Right atrium auricular region (tissue), 2 donors: Measurements from ENCODE around the gene MMP21. TPM values are rescaled to one million over a fixed set of nuclear protein-coding genes. Genes with fewer than 3 reads are reported as not detected.

Source experiments
- DNase-seq: peaks from one replicate; pipeline ENCODE4 v3.0.0-alpha.2; 2019; ENCODE audit warnings: low spot score
- H3K27ac ChIP-seq, 2 donors: fragments of 200-600 bp; sonication (generic); 1 replicate in 1 of 2; 2 replicates in 1 of 2; pipeline ENCODE4 v1.5.1; 2016 to 2019
- H3K27me3 ChIP-seq, 2 donors: fragments of 200-600 bp; sonication (generic); one replicate each; pipeline versions ENCODE4 v1.5.1 to v1.6.0; 2017 to 2019
- H3K36me3 ChIP-seq: fragments of 200-600 bp; sonication (generic); one replicate; pipeline ENCODE4 v1.5.1; 2016
- H3K4me1 ChIP-seq, 2 donors: fragments of 200-600 bp; sonication (generic); one replicate each; pipeline versions ENCODE4 v1.5.1 to v1.6.0; 2017 to 2019
- H3K4me3 ChIP-seq, 2 donors: fragments of 200-600 bp; sonication (generic); 1 replicate in 1 of 2; 2 replicates in 1 of 2; pipeline ENCODE4 v1.5.1; 2017 to 2019; ENCODE audit warnings: mild to moderate bottlenecking in 1 of 2, moderate library complexity in 1 of 2
- H3K9me3 ChIP-seq, 2 donors: fragments of 200-600 bp; sonication (generic); one replicate each; pipeline ENCODE4 v1.5.1; 2019
- total RNA-seq, 2 donors: library from RNA; depleted of rRNA; stranded (reverse); fragments of >200 nt; gene quantifications; one replicate each; pipeline ENCODE4 v1.1.0, GENCODE V29; 2016
- TF ChIP-seq, protein P1 (sequence below), 2 donors: fragments of 200-600 bp; sonication (generic); IDR thresholded peaks; one replicate each; pipeline ENCODE4 v1.5.1; 2019; ENCODE audit warnings: antibody characterized with exemption in 2 of 2

The MMP21 gene
- total RNA-seq, 2 donors from 2014 or later, result 0.28 to 0.67 TPM

DNA sequence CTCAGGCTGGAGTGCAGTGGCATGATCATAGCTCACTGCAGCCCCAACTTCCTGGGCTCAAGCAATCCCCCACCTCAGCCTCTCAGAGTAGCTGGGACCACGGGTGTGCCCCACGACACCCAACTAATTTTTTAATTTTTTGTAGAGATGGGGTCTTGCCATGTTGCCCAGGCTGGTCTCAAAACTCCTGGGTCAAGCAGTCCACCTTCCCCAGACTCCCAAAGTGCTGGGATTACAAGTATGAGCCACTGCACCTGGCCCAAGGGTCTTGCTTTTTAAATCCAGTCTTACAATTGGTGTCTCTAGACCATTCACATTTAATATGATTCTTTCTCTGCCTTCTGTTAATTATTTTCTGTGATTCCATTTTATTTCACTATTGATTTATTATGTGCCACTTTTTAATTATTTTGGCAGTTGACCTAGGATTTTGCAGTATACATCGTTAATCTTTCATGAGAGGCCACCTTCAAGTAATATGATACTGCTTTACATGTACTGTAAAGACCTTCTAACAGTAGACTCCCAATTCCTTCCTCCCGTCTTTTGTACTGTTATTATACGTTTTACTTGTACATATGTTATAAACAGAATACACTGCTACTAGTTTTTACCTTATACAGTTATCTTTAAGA is 18.7 kb downstream of the MMP21 start:
- Histone ChIP-seq H3K27me3 (no peaks in the 10 kb centered on the region), H3K4me3 (no peak overlapping the region), H3K36me3 (peaks cover 77% of the 10 kb centered on the region), H3K4me1 (no peaks in the 10 kb centered on the region), H3K9me3 (no peaks in the 10 kb centered on the region), H3K27ac (no peak overlapping the region)
- DNase-seq, result no peak
- TF ChIP-seq, protein P1, sequence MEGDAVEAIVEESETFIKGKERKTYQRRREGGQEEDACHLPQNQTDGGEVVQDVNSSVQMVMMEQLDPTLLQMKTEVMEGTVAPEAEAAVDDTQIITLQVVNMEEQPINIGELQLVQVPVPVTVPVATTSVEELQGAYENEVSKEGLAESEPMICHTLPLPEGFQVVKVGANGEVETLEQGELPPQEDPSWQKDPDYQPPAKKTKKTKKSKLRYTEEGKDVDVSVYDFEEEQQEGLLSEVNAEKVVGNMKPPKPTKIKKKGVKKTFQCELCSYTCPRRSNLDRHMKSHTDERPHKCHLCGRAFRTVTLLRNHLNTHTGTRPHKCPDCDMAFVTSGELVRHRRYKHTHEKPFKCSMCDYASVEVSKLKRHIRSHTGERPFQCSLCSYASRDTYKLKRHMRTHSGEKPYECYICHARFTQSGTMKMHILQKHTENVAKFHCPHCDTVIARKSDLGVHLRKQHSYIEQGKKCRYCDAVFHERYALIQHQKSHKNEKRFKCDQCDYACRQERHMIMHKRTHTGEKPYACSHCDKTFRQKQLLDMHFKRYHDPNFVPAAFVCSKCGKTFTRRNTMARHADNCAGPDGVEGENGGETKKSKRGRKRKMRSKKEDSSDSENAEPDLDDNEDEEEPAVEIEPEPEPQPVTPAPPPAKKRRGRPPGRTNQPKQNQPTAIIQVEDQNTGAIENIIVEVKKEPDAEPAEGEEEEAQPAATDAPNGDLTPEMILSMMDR (IDR thresholded peaks at IDR 0.05), result no peak

DNA sequence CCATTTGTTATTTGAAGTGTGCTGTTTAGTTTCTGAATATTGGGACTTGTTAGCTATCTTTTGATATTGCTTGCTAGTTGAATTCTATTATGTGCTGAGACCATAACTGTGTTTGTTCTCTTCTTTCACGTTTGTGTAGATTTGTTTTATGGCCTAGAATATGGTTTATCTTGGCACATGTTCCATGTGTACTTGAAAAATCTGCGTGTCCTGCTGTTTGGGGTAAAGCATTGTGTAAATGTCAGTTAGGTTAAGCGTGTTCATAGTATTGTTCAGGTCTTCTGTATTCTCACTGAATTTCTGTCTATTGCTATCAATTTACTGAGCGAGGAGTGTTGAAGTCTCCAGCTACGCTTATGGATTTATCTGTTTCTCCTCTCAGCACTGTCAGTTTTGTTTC is 19.4 kb downstream of the MMP21 start:
- Histone ChIP-seq H3K4me1 (no peaks in the 10 kb centered on the region), H3K36me3 (peaks cover 81% of the 10 kb centered on the region), H3K4me3 (no peak overlapping the region), H3K9me3 (no peaks in the 10 kb centered on the region), H3K27ac (no peak overlapping the region), H3K27me3 (no peaks in the 10 kb centered on the region)
- no peak for DNase-seq
- TF ChIP-seq, protein P1 (IDR thresholded peaks at IDR 0.05), result no peak

DNA sequence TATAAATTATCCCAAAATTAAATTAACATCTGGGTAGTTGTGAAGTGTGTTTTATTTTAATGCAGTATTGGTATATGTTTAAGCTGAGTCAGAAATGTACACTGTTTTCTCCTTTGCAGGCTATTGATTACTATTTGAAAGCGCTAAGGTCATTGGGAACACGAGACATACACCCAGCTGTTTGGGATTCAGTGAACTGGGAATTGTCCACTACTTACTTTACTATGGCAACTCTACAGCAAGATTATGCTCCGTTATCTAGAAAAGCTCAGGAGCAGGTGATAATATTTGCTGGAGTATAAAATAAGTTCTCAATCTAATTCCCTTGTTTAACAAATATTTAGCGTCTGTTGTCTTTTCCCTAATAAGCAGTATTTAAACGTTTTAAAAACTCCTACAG is 28.2 kb downstream of the MMP21 start:
- TF ChIP-seq, protein P1 (IDR thresholded peaks at IDR 0.05), result no peak
- H3K9me3 ChIP-seq, result no peaks in the 10 kb centered on the region

DNA sequence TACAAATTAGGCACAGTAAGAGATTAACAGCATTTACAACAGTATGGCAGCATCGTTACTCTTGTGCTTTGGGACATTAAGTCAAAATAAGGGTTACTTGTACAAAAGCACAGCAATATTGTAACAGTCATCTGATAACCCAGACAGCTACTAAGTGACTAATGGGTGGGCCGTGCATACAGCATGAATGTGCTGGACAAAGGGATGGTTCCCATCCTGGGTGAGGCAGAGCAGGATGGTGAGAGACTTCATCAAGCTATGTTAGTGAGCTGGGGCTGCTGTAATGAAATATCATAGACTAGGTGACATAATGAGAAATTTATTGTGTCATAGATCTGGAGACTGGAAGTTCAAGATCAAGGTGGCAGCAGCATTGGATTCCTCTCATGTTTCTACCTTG is 30.7 kb downstream of the MMP21 start:
- no peak for DNase-seq
- Histone ChIP-seq H3K4me1 (no peaks in the 10 kb centered on the region), H3K27me3 (no peaks in the 10 kb centered on the region), H3K4me3 (no peak overlapping the region), H3K36me3 (peaks cover 83% of the 10 kb centered on the region), H3K9me3 (no peaks in the 10 kb centered on the region), H3K27ac (no peak overlapping the region)
- TF ChIP-seq, protein P1 (IDR thresholded peaks at IDR 0.05), result no peak

More for the DNA sequence above, 28.2 kb downstream of the MMP21 start:
- no peak overlapping the region for H3K4me3 ChIP-seq
- no peaks in the 10 kb centered on the region for H3K4me1 ChIP-seq
- no peaks in the 10 kb centered on the region for H3K27me3 ChIP-seq
- DNase-seq, result no peak
- H3K36me3 ChIP-seq, result peaks cover 81% of the 10 kb centered on the region
- H3K27ac ChIP-seq, result no peak overlapping the region

DNA sequence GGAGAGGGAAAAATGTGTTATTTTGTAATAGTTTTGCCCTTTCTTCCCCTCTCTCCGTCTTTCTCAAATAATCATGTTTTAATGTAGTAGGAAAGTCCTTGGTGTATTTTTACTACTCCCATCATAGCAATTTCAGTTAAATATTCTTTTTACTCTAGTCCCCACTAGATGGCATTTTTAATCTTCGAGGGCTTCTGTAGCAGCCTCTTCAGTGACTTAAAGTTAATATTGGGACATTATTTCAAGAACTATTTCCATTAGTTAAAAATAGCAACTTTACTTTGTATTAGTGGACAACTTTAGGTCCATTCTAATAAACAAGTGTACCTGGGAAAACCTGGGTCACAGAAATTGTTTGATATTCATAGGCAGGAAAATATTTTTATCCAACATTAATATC is 33.2 kb downstream of the MMP21 start:
- TF ChIP-seq, protein P1 (IDR thresholded peaks at IDR 0.05), result no peak
- Histone ChIP-seq H3K4me1 (no peaks in the 10 kb centered on the region), H3K4me3 (no peak overlapping the region), H3K9me3 (no peaks in the 10 kb centered on the region), H3K27ac (no peak overlapping the region), H3K36me3 (peaks cover 84% of the 10 kb centered on the region), H3K27me3 (no peaks in the 10 kb centered on the region)
- DNase-seq, result no peak
